ENCODE data around the gene ABHD1.

DNA sequence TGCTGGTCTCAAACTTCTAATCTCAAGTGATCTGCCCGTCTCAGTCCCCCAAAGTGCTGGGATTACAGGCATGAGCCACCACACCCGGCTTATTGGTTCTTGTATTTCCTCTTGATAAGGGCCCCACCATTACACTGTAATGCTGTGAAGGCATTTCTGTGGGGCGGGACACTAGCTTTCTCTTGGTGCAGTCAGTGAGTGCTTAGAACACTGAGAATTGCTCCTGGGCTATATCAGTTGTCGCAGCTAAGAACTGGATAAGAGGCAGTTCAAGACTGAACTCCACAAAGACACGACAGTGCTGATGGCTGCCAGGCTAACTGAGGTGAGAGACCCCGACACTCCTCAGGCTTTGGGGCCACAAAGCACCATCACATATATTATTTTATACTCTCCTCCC is 35.0 kb upstream of the ABHD1 start:
- TF ChIP-seq YY1 (IDR thresholded peaks at IDR 0.05) = no peak
- TF ChIP-seq CTCF (IDR thresholded peaks at IDR 0.05; ENCODE audit: low read depth, low read length, missing input control) = no peak
- TF ChIP-seq MAX (IDR thresholded peaks at IDR 0.05) = no peak
- TF ChIP-seq EGR1 (IDR thresholded peaks at IDR 0.05; ENCODE audit: low read depth in 2 of 2) = no peak
- no peak for TF ChIP-seq JUND (IDR thresholded peaks at IDR 0.05)
- TF ChIP-seq RAD21 (IDR thresholded peaks at IDR 0.05) = no peak
- TF ChIP-seq RXRA (IDR thresholded peaks at IDR 0.05) = no peak
- no peak for TF ChIP-seq SP1 (IDR thresholded peaks at IDR 0.05)
- TF ChIP-seq, protein P1, sequence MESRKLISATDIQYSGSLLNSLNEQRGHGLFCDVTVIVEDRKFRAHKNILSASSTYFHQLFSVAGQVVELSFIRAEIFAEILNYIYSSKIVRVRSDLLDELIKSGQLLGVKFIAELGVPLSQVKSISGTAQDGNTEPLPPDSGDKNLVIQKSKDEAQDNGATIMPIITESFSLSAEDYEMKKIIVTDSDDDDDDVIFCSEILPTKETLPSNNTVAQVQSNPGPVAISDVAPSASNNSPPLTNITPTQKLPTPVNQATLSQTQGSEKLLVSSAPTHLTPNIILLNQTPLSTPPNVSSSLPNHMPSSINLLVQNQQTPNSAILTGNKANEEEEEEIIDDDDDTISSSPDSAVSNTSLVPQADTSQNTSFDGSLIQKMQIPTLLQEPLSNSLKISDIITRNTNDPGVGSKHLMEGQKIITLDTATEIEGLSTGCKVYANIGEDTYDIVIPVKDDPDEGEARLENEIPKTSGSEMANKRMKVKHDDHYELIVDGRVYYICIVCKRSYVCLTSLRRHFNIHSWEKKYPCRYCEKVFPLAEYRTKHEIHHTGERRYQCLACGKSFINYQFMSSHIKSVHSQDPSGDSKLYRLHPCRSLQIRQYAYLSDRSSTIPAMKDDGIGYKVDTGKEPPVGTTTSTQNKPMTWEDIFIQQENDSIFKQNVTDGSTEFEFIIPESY (IDR thresholded peaks at IDR 0.05) = no peak
- TF ChIP-seq, protein P2, sequence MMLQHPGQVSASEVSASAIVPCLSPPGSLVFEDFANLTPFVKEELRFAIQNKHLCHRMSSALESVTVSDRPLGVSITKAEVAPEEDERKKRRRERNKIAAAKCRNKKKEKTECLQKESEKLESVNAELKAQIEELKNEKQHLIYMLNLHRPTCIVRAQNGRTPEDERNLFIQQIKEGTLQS (IDR thresholded peaks at IDR 0.05) = no peak
- no peak for TF ChIP-seq FOXA1 (IDR thresholded peaks at IDR 0.05)
- no peak for TF ChIP-seq REST (IDR thresholded peaks at IDR 0.05)
